K562 (cell line): ENCODE results near the gene PGAP3. TPM values are rescaled to one million over a fixed set of nuclear protein-coding genes. Genes with fewer than 3 reads are reported as not detected.

ENCODE experiments used
- ATAC-seq: fragments of 200-7000 bp; cut with Tn5 transposase; 3 replicates; pipeline ENCODE4 v1.9.1; 2020; ENCODE audit warnings: moderate library complexity
- BruUV-seq: library from RNA; stranded (reverse); fragments of 400-500 nt; replicated peaks from 2 replicates; lab custom pipeline; 2021; lab: Mats Ljungman, UMichigan
- CTCF ChIA-PET: fragments of 300-600 bp; formaldehyde crosslinking; extraction: SDS; loops from one replicate; lab custom pipeline; 2021; ENCODE audit warnings: low intra/inter-chr PET ratio; lab: Yijun Ruan, JAX
- POLR2A ChIA-PET: fragments of 300-600, 350-650 bp; sonication (Branson Sonifier 250); formaldehyde crosslinking; extraction: SDS; loops from one replicate; lab custom pipeline; 2021; ENCODE audit warnings: antibody characterized with exemption, inconsistent platforms; lab: Yijun Ruan, JAX
- DNase-seq, 4 experiments: peaks; one replicate each; pipeline versions ENCODE4 v3.0.0 to v3.0.0-alpha.2; 2011 to 2018; ENCODE audit warnings: low spot score in 3 of 4, mixed read lengths in 3 of 4; ENCODE audit errors: extremely low read depth in 1 of 4
- FAIRE-seq: peaks from 2 replicates; lab custom pipeline; 2011; peaks lifted over from hg19 to GRCh38; lab: Jason Lieb, UNC
- H2AFZ ChIP-seq: 2 replicates; pipeline ENCODE4 v1.6.0; 2011; ENCODE audit warnings: low read depth, low read length, control low read depth, inconsistent platforms
- H3K27ac ChIP-seq: fragments of 200-600 bp; 3 replicates; pipeline ENCODE4 v1.8.0; 2011; ENCODE audit warnings: low read depth, mild to moderate bottlenecking, control low read depth, inconsistent platforms, low read length, moderate library complexity, mixed read lengths; ENCODE audit errors: extremely low read depth
- H3K27me3 ChIP-seq, 2 experiments: fragments of 300-600 bp in 1 of 2; 2 replicates in 1 of 2; 3 replicates in 1 of 2; pipeline versions ENCODE4 v1.6.0 to v1.8.0; 2011; ENCODE audit warnings: inconsistent platforms in 2 of 2, low read length in 2 of 2, mild to moderate bottlenecking in 1 of 2, mixed read lengths in 1 of 2, moderate library complexity in 1 of 2; ENCODE audit not compliant: control insufficient read depth in 2 of 2, insufficient read depth in 2 of 2
- H3K36me3 ChIP-seq: fragments of 300-600 bp; 3 replicates; pipeline ENCODE4 v1.8.0; 2011; ENCODE audit warnings: mild to moderate bottlenecking, low read length, inconsistent platforms; ENCODE audit not compliant: control insufficient read depth, insufficient read depth
- H3K4me1 ChIP-seq, 2 experiments: fragments of 200-600 bp in 1 of 2; replicated peaks in 1 of 2; 2 replicates in 1 of 2; 3 replicates in 1 of 2; pipeline versions ENCODE4 v1.5.1 to v1.8.0; 2011; ENCODE audit warnings: inconsistent platforms in 2 of 2, low read length in 2 of 2, mild to moderate bottlenecking in 1 of 2, mixed read lengths in 1 of 2, moderate library complexity in 1 of 2; ENCODE audit not compliant: control insufficient read depth in 2 of 2, insufficient read depth in 2 of 2
- H3K4me2 ChIP-seq: 2 replicates; pipeline ENCODE4 v1.6.1; 2011; ENCODE audit warnings: low read length, control low read depth, inconsistent platforms, mixed read lengths; ENCODE audit not compliant: insufficient read depth
- H3K4me3 ChIP-seq: fragments of 200-600 bp; sonication (generic), shearing (Covaris generic); 2 replicates; pipeline ENCODE4 v1.5.1; 2016; ENCODE audit warnings: control low read depth, inconsistent platforms
- H3K79me2 ChIP-seq: fragments of 200-600 bp; 3 replicates; pipeline ENCODE4 v1.8.0; 2011; ENCODE audit warnings: low read length, inconsistent platforms; ENCODE audit not compliant: control insufficient read depth, insufficient read depth
- H3K9ac ChIP-seq, 2 experiments: 2 replicates each; pipeline versions ENCODE4 v1.6.0 to v1.6.1; 2011; ENCODE audit warnings: low read depth in 2 of 2, low read length in 2 of 2, control low read depth in 1 of 2, inconsistent platforms in 1 of 2, mild to moderate bottlenecking in 1 of 2, mixed read lengths in 1 of 2; ENCODE audit not compliant: insufficient read depth in 1 of 2
- H3K9me1 ChIP-seq: one replicate; pipeline ENCODE4 v1.6.0; 2011; ENCODE audit warnings: inconsistent platforms, mild to moderate bottlenecking, low read length, moderate library complexity; ENCODE audit not compliant: control insufficient read depth, insufficient read depth
- H3K9me3 ChIP-seq: replicated peaks from 2 replicates; pipeline ENCODE4 v1.5.1; 2011; ENCODE audit warnings: low read depth, low read length, inconsistent platforms; ENCODE audit not compliant: control insufficient read depth, insufficient read depth
- H4K20me1 ChIP-seq: replicated peaks from 2 replicates; pipeline ENCODE4 v1.6.1; 2011; ENCODE audit warnings: low read length, inconsistent platforms, mixed read lengths; ENCODE audit not compliant: control insufficient read depth, insufficient read depth
- ARID1B ChIP-seq: fragments of 450-650 bp; IDR thresholded peaks from 2 replicates; pipeline ENCODE4 v1.6.1; 2016; ENCODE audit warnings: antibody characterized with exemption, mild to moderate bottlenecking, inconsistent platforms
- CSDE1 ChIP-seq, 2 experiments: fragments of 450-650 bp; IDR thresholded peaks; 2 replicates each; pipeline ENCODE4 v1.6.1; 2016; ENCODE audit warnings: mild to moderate bottlenecking in 1 of 2
- EHMT2 ChIP-seq: fragments of 450-650 bp; IDR thresholded peaks from 2 replicates; pipeline ENCODE4 v1.6.1; 2018; ENCODE audit warnings: antibody characterized with exemption
- GATA2 ChIP-seq: sonication (generic); formaldehyde crosslinking; IDR thresholded peaks from 2 replicates; pipeline ENCODE4 v1.4.0; 2020; ENCODE audit warnings: mild to moderate bottlenecking, missing genetic modification reagents
- HNRNPH1 ChIP-seq: fragments of 200-400 bp; formaldehyde crosslinking; optimal IDR thresholded peaks from 2 replicates; pipeline ENCODE3; 2017; ENCODE audit warnings: low read depth, mild to moderate bottlenecking, low read length, moderate library complexity
- KLF6 ChIP-seq: fragments of 250-450 bp; sonication (Bioruptor Pico); IDR thresholded peaks from 2 replicates; pipeline ENCODE4 v1.4.0; 2020; ENCODE audit warnings: mild to moderate bottlenecking, moderate library complexity, borderline replicate concordance
- MAFK ChIP-seq: IDR thresholded peaks from 2 replicates; pipeline ENCODE4 v1.6.1; 2011; ENCODE audit warnings: low read length, improper control_type of control experiment
- MEF2A ChIP-seq: IDR thresholded peaks from 2 replicates; pipeline ENCODE4 v1.6.1; 2011; ENCODE audit warnings: low read depth, mild to moderate bottlenecking, low read length, moderate library complexity; ENCODE audit not compliant: control insufficient read depth
- NR1H2 ChIP-seq: sonication (generic); formaldehyde crosslinking; IDR thresholded peaks from 2 replicates; pipeline ENCODE4 v1.4.0; 2020; ENCODE audit warnings: mild to moderate bottlenecking, missing genetic modification reagents
- TEAD2 ChIP-seq: fragments of 450-650 bp; IDR thresholded peaks from 2 replicates; pipeline ENCODE4 v1.6.1; 2016; ENCODE audit warnings: missing genetic modification characterization, control low read depth, missing compliant biosample characterization
- ZNF584 ChIP-seq: fragments of 200-800 bp; sonication (Bioruptor generic); IDR thresholded peaks from 2 replicates; pipeline ENCODE4 v1.6.1; 2016; ENCODE audit warnings: low read depth, mild to moderate bottlenecking, missing genetic modification characterization, missing compliant biosample characterization
- ZSCAN29 ChIP-seq: fragments of 450-650 bp; IDR thresholded peaks from 2 replicates; pipeline ENCODE4 v1.6.1; 2017
- WGBS: fragments of 100-300 bp; shearing (Covaris generic); methylation state at CpG from one replicate; pipeline ENCODE4 v1.1.6; 2016; ENCODE audit warnings: low coverage, mixed read lengths; ENCODE audit not compliant: insufficient coverage; ENCODE audit errors: missing lambda C conversion rate; 5-methylcytosine and 5-hydroxymethylcytosine counted together
- in situ Hi-C: fragments of 300-500 bp; cut with MboI; formaldehyde crosslinking; loops from 4 replicates; pipeline ENCODE4 v1.15.0; 2018; ENCODE audit warnings: inconsistent platforms, mixed read lengths
- intact Hi-C: fragments of 100-400 bp; cut with micrococcal nuclease; formaldehyde crosslinking; loops from 2 replicates; pipeline ENCODE4 v1.14.2; 2022
- polyA plus RNA-seq, 8 experiments: library from polyadenylated mRNA; depleted of rRNA in 4 of 8; stranded (reverse) in 5 of 8; unstranded in 3 of 8; fragments of >200 nt; fragmentation: Nextera tagmentation in 2 of 8; fragmentation: Illumina TruSeq in 1 of 8; extraction: Ambion mirVana in 2 of 8; extraction: Trizol in 1 of 8; gene quantifications; 2 replicates each; pipeline versions ENCODE4 v1.2.1 to v1.2.3, GENCODE V29; 2011 to 2014; ENCODE audit warnings: inconsistent platforms in 1 of 8, missing spikeins in 1 of 8
- total RNA-seq, 7 experiments: library from RNA; depleted of rRNA in 6 of 7; stranded (reverse); fragments of >200 nt in 6 of 7; fragmentation: Illumina TruSeq in 2 of 7; extraction: Trizol in 2 of 7; gene quantifications; 2 replicates each; pipeline versions ENCODE4 v1.2.1 to v1.2.3, GENCODE V29; 2011 to 2021; ENCODE audit warnings: low replicate concordance in 1 of 7
- TF ChIP-seq, protein P1 (sequence below), 2 experiments: IDR thresholded peaks; 2 replicates each; pipeline ENCODE4 v1.6.1; 2011; ENCODE audit warnings: borderline replicate concordance in 1 of 2, control low read depth in 1 of 2, low read depth in 1 of 2, low read length in 1 of 2, mild to moderate bottlenecking in 1 of 2, mixed read lengths in 1 of 2, moderate library complexity in 1 of 2; ENCODE audit not compliant: insufficient read depth in 1 of 2, insufficient read length in 1 of 2, poor library complexity in 1 of 2, severe bottlenecking in 1 of 2; ENCODE audit errors: extremely low read depth in 1 of 2
- TF ChIP-seq, protein P2 (sequence below): fragments of 250-450 bp; sonication (Bioruptor Pico); IDR thresholded peaks from 2 replicates; pipeline ENCODE4 v1.5.0; 2020; ENCODE audit warnings: mild to moderate bottlenecking, borderline replicate concordance
- TF ChIP-seq, protein P3 (sequence below): IDR thresholded peaks from 2 replicates; pipeline ENCODE4 v1.6.1; 2011; ENCODE audit warnings: borderline replicate concordance, low read depth, mild to moderate bottlenecking, moderate library complexity, low read length; ENCODE audit not compliant: insufficient read depth, poor library complexity, severe bottlenecking

PGAP3 gene
- total and polyA plus RNA-seq, 9 of the 15 experiments (the other 6 are each of a cell fraction or from before 2014, with no cell fraction given), result 0.38 to 9.4 (median 4.5) TPM

DNA sequence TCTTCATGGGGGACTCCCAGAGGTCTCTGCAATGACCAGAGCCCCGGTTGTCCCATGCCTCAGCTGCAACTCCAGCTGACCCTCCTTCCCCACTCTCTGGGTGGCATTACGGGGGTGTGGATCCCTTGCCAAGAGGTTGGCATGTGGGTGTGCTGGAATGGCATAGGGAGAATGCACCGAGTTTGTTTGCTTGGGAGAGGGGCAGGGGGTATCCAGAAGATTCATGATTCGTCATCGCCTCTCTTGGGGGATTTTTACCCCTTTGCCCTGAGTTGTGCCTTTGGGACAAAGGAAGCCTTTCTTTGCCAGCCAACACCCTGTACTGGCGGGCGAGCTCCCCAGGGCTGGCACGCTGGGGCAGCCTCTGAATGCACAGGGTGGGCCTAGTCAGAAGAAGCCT lies 18.5 kb upstream of the PGAP3 start (continued):
- TF ChIP-seq, protein P1, sequence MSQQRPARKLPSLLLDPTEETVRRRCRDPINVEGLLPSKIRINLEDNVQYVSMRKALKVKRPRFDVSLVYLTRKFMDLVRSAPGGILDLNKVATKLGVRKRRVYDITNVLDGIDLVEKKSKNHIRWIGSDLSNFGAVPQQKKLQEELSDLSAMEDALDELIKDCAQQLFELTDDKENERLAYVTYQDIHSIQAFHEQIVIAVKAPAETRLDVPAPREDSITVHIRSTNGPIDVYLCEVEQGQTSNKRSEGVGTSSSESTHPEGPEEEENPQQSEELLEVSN (IDR thresholded peaks at IDR 0.05; ENCODE audit: borderline replicate concordance in 1 of 2, extremely low read depth in 1 of 2, insufficient read depth in 1 of 2, insufficient read length in 1 of 2, low read depth in 1 of 2, low read length in 1 of 2, poor library complexity in 1 of 2, severe bottlenecking in 1 of 2), result no peak
- TF ChIP-seq TEAD2 (tag), result no peak
- TF ChIP-seq CSDE1 (IDR thresholded peaks at IDR 0.05), result no peak
- no peak for TF ChIP-seq ZSCAN29
- TF ChIP-seq HNRNPH1, result no peak

DNA sequence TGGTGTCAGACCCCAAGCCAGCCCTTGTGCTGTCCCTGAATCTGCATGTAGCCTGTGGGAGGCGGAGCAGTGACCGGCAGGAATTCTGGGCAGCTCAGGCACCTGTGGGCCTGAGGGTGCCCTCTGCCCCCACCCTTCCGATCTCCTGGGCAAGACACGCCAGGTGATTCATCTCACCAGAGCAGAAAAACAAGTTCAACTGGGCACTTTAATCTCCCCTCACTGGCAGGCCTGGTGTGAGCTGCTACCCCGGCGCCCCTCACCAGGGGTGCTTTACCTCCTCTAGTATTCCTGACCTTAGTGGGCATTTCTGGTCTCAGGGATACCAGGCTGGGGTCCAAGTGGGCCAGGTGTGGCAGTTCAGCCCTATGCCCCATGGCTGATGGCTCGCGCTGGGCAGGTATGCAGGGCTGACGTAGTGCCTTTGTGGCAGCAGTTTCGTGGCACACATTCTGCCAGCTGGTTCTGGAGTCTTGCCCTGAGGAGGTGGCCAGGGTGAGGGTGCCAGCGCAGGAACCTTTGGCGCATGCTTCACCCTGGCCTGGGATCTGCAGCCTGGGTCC lies 18.0 kb upstream of the PGAP3 start:
- Histone ChIP-seq H3K4me3 (no peak overlapping the region), H3K4me2 (no peak overlapping the region), H3K27me3 (peaks cover 0 to 5% of the 10 kb centered on the region in 2 experiments; a peak in 1 of 5 replicates), H2AFZ (no peak overlapping the region), H3K27ac (no peak overlapping the region), H3K79me2 (no peaks in the 10 kb centered on the region), H3K9me1 (no peaks in the 10 kb centered on the region), H3K4me1 (peaks cover 0 to 25% of the 10 kb centered on the region in 2 experiments; a peak in 3 of 5 replicates), H3K9me3 (no peaks in the 10 kb centered on the region), H4K20me1 (no peaks in the 10 kb centered on the region; the same call in 1 of the 2 replicates), H3K9ac (peak overlapping the region in 1 of 2 experiments; percentile 59; a peak in 2 of 4 replicates), H3K36me3 (no peaks in the 10 kb centered on the region)
- in situ Hi-C loops, result no loop called here
- no peak for DNase-seq
- ATAC-seq, result no peak
- ChIA-PET CTCF (no interaction called here), POLR2A (interaction anchor here (0.7 to 1.6 kb wide), 3 partner anchors 11 to 24 kb away, joined by 4 to 5 read pairs (median 4); partner anchors contain the start of genes MIEN1 and PGAP3)
- FAIRE-seq, result no peak
- BruUV-seq, result no TSS peak
- intact Hi-C loops, result no loop called here
- WGBS, result 52% methylated on average over 11 of the region's 12 CpGs
- TF ChIP-seq KLF6 (no peak), ZNF584 (CRISPR knock-in tag) (no peak), MAFK (no peak), EHMT2 (no peak), NR1H2 (no peak), ARID1B (no peak), MEF2A (no peak), GATA2 (CRISPR knock-in tag) (no peak)
- TF ChIP-seq, protein P2, sequence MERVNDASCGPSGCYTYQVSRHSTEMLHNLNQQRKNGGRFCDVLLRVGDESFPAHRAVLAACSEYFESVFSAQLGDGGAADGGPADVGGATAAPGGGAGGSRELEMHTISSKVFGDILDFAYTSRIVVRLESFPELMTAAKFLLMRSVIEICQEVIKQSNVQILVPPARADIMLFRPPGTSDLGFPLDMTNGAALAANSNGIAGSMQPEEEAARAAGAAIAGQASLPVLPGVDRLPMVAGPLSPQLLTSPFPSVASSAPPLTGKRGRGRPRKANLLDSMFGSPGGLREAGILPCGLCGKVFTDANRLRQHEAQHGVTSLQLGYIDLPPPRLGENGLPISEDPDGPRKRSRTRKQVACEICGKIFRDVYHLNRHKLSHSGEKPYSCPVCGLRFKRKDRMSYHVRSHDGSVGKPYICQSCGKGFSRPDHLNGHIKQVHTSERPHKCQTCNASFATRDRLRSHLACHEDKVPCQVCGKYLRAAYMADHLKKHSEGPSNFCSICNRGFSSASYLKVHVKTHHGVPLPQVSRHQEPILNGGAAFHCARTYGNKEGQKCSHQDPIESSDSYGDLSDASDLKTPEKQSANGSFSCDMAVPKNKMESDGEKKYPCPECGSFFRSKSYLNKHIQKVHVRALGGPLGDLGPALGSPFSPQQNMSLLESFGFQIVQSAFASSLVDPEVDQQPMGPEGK (CRISPR knock-in tag), result no peak
- TF ChIP-seq, protein P3, sequence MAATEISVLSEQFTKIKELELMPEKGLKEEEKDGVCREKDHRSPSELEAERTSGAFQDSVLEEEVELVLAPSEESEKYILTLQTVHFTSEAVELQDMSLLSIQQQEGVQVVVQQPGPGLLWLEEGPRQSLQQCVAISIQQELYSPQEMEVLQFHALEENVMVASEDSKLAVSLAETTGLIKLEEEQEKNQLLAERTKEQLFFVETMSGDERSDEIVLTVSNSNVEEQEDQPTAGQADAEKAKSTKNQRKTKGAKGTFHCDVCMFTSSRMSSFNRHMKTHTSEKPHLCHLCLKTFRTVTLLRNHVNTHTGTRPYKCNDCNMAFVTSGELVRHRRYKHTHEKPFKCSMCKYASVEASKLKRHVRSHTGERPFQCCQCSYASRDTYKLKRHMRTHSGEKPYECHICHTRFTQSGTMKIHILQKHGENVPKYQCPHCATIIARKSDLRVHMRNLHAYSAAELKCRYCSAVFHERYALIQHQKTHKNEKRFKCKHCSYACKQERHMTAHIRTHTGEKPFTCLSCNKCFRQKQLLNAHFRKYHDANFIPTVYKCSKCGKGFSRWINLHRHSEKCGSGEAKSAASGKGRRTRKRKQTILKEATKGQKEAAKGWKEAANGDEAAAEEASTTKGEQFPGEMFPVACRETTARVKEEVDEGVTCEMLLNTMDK, result no peak
